Stomach (tissue), 9 donors: Measurements from ENCODE around the gene OFD1. TPM values are rescaled to one million over a fixed set of nuclear protein-coding genes. Genes with fewer than 3 reads are reported as not detected.

Experiments
- DNase-seq, 2 donors: peaks; one replicate each; pipeline versions ENCODE4 v3.0.0 to v3.0.0-alpha.2; 2013 to 2019
- H3K27ac ChIP-seq, 5 donors: fragments of 200-600 bp in 4 of 5; sonication (generic) in 4 of 5; one replicate each; pipeline ENCODE4 v1.5.1; 2013 to 2019; ENCODE audit warnings: mild to moderate bottlenecking in 1 of 5, moderate library complexity in 1 of 5
- H3K27me3 ChIP-seq, 3 donors: fragments of 200-600 bp; sonication (generic); one replicate each; pipeline ENCODE4 v1.5.1; 2017 to 2019; ENCODE audit warnings: mixed run types in 1 of 3
- H3K36me3 ChIP-seq, 4 donors: fragments of 200-600 bp; sonication (generic); 1 replicate in 3 of 4; 2 replicates in 1 of 4; pipeline ENCODE4 v1.5.1; 2016 to 2019
- H3K4me1 ChIP-seq, 4 donors: fragments of 200-600 bp; sonication (generic); one replicate each; pipeline ENCODE4 v1.5.1; 2016 to 2019
- H3K4me3 ChIP-seq, 4 donors: fragments of 200-600 bp; sonication (generic) in 3 of 4; one replicate each; pipeline ENCODE4 v1.5.1; 2016 to 2019; ENCODE audit warnings: mild to moderate bottlenecking in 1 of 4
- H3K9me3 ChIP-seq, 4 donors: fragments of 200-600 bp; sonication (generic); one replicate each; pipeline ENCODE4 v1.5.1; 2016 to 2019
- CTCF ChIP-seq, 7 experiments: fragments of 450-650 bp in 4 of 7; fragments of 200-600 bp in 3 of 7; sonication (generic) in 3 of 7; IDR thresholded peaks; one replicate each; pipeline ENCODE4 v1.5.1; 2016 to 2019; ENCODE audit warnings: antibody characterized with exemption in 7 of 7, control low read depth in 2 of 7, mild to moderate bottlenecking in 1 of 7
- EP300 ChIP-seq: sonication (generic); formaldehyde crosslinking; IDR thresholded peaks from one replicate; pipeline ENCODE4 v1.6.1; 2017; ENCODE audit warnings: antibody characterized with exemption
- POLR2A ChIP-seq, 4 donors: fragments of 450-650 bp; IDR thresholded peaks; one replicate each; pipeline ENCODE4 v1.6.1; 2016; ENCODE audit warnings: antibody characterized with exemption in 4 of 4, control low read depth in 2 of 4, mild to moderate bottlenecking in 1 of 4, moderate library complexity in 1 of 4
- POLR2AphosphoS5 ChIP-seq, 3 donors: sonication (generic); formaldehyde crosslinking; IDR thresholded peaks; one replicate each; pipeline ENCODE4 v1.6.1; 2016; ENCODE audit warnings: antibody characterized with exemption in 3 of 3
- WGBS, 5 donors: extraction: QIAGEN DNeasy Blood & Tissue Kit in 3 of 5; methylation state at CpG; one replicate each; pipeline versions ENCODE4 v1.1.5 to v1.1.7; 2013 to 2018; 5-methylcytosine and 5-hydroxymethylcytosine counted together
- intact Hi-C: fragments of 100-400 bp; cut with DNase I; formaldehyde crosslinking; loops from one replicate; pipeline ENCODE4 v1.15.1; 2023; ENCODE audit warnings: low total_unique reads
- polyA plus RNA-seq, 3 donors: library from polyadenylated mRNA; stranded (reverse); fragments of 200-250 nt; gene quantifications; one replicate each; pipeline ENCODE4 v1.2.3, GENCODE V29; 2013
- total RNA-seq, 5 donors: library from RNA; depleted of rRNA; stranded (reverse); fragments of >200 nt; gene quantifications; one replicate each; pipeline versions ENCODE4 v1.1.0 to v1.2.3, GENCODE V29; 2014 to 2016
- donor health status: healthy with polysubstance abuse.
- donor health status: Bipolar disorder and iron deficiency.
- donor health status: healthy.

OFD1 gene
- total and polyA plus RNA-seq, 8 donors, result 15.6 to 144 (median 49.5) TPM

GRCh38 chrX:13808293-13808692 is 73.7 kb downstream of the OFD1 start:
- intact Hi-C loops, result no loop called here
- H3K4me3 ChIP-seq, result no peak overlapping the region
- no peaks in the 10 kb centered on the region for H3K36me3 ChIP-seq
- DNase-seq, result no peak
- WGBS, 5 donors, result 64 to 82% (median 71%) methylated on average over 4 of the region's 4 CpGs
- H3K4me1 ChIP-seq, result no peaks in the 10 kb centered on the region
- H3K27me3 ChIP-seq, result no peaks in the 10 kb centered on the region
- no peak for TF ChIP-seq POLR2AphosphoS5 (IDR thresholded peaks at IDR 0.05)
- no peak for TF ChIP-seq POLR2A (IDR thresholded peaks at IDR 0.05)
- TF ChIP-seq CTCF (IDR thresholded peaks at IDR 0.05), result no peak
- TF ChIP-seq EP300, result no peak
- no peaks in the 10 kb centered on the region for H3K9me3 ChIP-seq
- no peak overlapping the region for H3K27ac ChIP-seq

GRCh38 chrX:13808865-13809264 is 74.3 kb downstream of the OFD1 start:
- no peak overlapping the region for H3K4me3 ChIP-seq
- TF ChIP-seq EP300 (no peak), POLR2AphosphoS5 (IDR thresholded peaks at IDR 0.05) (no peak), POLR2A (IDR thresholded peaks at IDR 0.05) (no peak), CTCF (IDR thresholded peaks at IDR 0.05) (no peak)
- no peak overlapping the region for H3K27ac ChIP-seq
- H3K27me3 ChIP-seq, result no peaks in the 10 kb centered on the region
- H3K9me3 ChIP-seq, result no peaks in the 10 kb centered on the region
- H3K4me1 ChIP-seq, result no peaks in the 10 kb centered on the region
- DNase-seq, result no peak
- intact Hi-C loops, result no loop called here
- H3K36me3 ChIP-seq, result no peaks in the 10 kb centered on the region

GRCh38 chrX:13815664-13816063 is 81.1 kb downstream of the OFD1 start:
- WGBS, 5 donors, result 83 to 92% (median 91%) methylated on average over 7 of the region's 7 CpGs
- DNase-seq, result no peak
- TF ChIP-seq POLR2AphosphoS5 (IDR thresholded peaks at IDR 0.05) (no peak), POLR2A (IDR thresholded peaks at IDR 0.05) (no peak), EP300 (no peak), CTCF (IDR thresholded peaks at IDR 0.05) (no peak)
- no peaks in the 10 kb centered on the region for H3K36me3 ChIP-seq
- no peaks in the 10 kb centered on the region for H3K9me3 ChIP-seq
- no peak overlapping the region for H3K4me3 ChIP-seq
- peaks cover 0 to 20% (median 0%) of the 10 kb centered on the region in 3 donors for H3K27me3 ChIP-seq
- intact Hi-C loops, result no loop called here
- H3K27ac ChIP-seq, result no peak overlapping the region
- no peaks in the 10 kb centered on the region for H3K4me1 ChIP-seq

- H3K27ac ChIP-seq, result no peak overlapping the region
- no peak for DNase-seq
- intact Hi-C loops, result no loop called here
- H3K9me3 ChIP-seq, result no peaks in the 10 kb centered on the region
- TF ChIP-seq POLR2AphosphoS5 (IDR thresholded peaks at IDR 0.05) (no peak), POLR2A (IDR thresholded peaks at IDR 0.05) (no peak), CTCF (IDR thresholded peaks at IDR 0.05) (no peak), EP300 (no peak)
- no peaks in the 10 kb centered on the region for H3K4me1 ChIP-seq
- 79 to 92% (median 87%) methylated on average over 6 of the region's 6 CpGs for WGBS, 5 donors
- no peak overlapping the region for H3K4me3 ChIP-seq
- peaks cover 0 to 21% (median 0%) of the 10 kb centered on the region in 3 donors for H3K27me3 ChIP-seq
- no peaks in the 10 kb centered on the region for H3K36me3 ChIP-seq
These were observed 81.6 kb downstream of the OFD1 start for GRCh38 chrX:13816176-13816575.
